GM15510 (cell line): ENCODE data around the gene TEFM.

Experiments
- POLR2A ChIP-seq: IDR thresholded peaks from 3 replicates; pipeline ENCODE4 v1.6.1; 2011; ENCODE audit warnings: borderline replicate concordance; ENCODE audit not compliant: insufficient read length; ENCODE audit errors: extremely low read depth

TEFM gene

GRCh38 chr17:30927756-30928155 lies 21.7 kb upstream of the TEFM start:
- TF ChIP-seq POLR2A, result no peak

GRCh38 chr17:30926516-30926915 lies 20.5 kb upstream of the TEFM start:
- TF ChIP-seq POLR2A, result no peak

- TF ChIP-seq POLR2A, result no peak
These were observed 18.3 kb upstream of the TEFM start for GRCh38 chr17:30924341-30924740.

GRCh38 chr17:30922235-30923030 lies 16.4 kb upstream of the TEFM start:
- TF ChIP-seq POLR2A, result no peak

GRCh38 chr17:30921544-30922196 lies 15.6 kb upstream of the TEFM start, which contains the start of gene ADAP2:
Gene ADAP2 (plus strand): TSS chr17:30921945. CDS start chr17:30922015, 70 bp downstream.
- no peak for TF ChIP-seq POLR2A

GRCh38 chr17:30920683-30921543 lies 14.9 kb upstream of the TEFM start:
- TF ChIP-seq POLR2A, result no peak

- no peak for TF ChIP-seq POLR2A
These were observed 14.2 kb upstream of the TEFM start for GRCh38 chr17:30920282-30920681.

GRCh38 chr17:30917050-30917449 lies 11.0 kb upstream of the TEFM start:
- TF ChIP-seq POLR2A, result no peak

GRCh38 chr17:30915833-30916611 lies 10.0 kb upstream of the TEFM start:
- no peak for TF ChIP-seq POLR2A

- no peak for TF ChIP-seq POLR2A
These were observed 7.9 kb upstream of the TEFM start for GRCh38 chr17:30913955-30914354.

GRCh38 chr17:30908717-30909420 lies 2.8 kb upstream of the TEFM start:
- no peak for TF ChIP-seq POLR2A

GRCh38 chr17:30905742-30906100 lies 317 bp downstream of the TEFM start:
- no peak for TF ChIP-seq POLR2A

- no peak for TF ChIP-seq POLR2A
These were observed 8.7 kb downstream of the TEFM start for GRCh38 chr17:30897311-30897710.

- no peak for TF ChIP-seq POLR2A
These were observed 11.8 kb downstream of the TEFM start for GRCh38 chr17:30894236-30894635.
